A172 (cell line): ENCODE measurements around the gene GLB1L2. TPM values are rescaled to one million over a fixed set of nuclear protein-coding genes. Genes with fewer than 3 reads are reported as not detected.

ENCODE experiments used
- DNase-seq: peaks from one replicate; pipeline ENCODE4 v3.0.0-alpha.2; 2015; ENCODE audit warnings: low spot score
- total RNA-seq: library from RNA; depleted of rRNA; stranded (reverse); fragments of >200 nt; shearing (Covaris generic); gene quantifications from 2 replicates; pipeline ENCODE4 v1.2.3, GENCODE V29; 2014

Gene GLB1L2
- total RNA-seq, 1 experiment from 2014 or later = 4.7 TPM

DNA sequence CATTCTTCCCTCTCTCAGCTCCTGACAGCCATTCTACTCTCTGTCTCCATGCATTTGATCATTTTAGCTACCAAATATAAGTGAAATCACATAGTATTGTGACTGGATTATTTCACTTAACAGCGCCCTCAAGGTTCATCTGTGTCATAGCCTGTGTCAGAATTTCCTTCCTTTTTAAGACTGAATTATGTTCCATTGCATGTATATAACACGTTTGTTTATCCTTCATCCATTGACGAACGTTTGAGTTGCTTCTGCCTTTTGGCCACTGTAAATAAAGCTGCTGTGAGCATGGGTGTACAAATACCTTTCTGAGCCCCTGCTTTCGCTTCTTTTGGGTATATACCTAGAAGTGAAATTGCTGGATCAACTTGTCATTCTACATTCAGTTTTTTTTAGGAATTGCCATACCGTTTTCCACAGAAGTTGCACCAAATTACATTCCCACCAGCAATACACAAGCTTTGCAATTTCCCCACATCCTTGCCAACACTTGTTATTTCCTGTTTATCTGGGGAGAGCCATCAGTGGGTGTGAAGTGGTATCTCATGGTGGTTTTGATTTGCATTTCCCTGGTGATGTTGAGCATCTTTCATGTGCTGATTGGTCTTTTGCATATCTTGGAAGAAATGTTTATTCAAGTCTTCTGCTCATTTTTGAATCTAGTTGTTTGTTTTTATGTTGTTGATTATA lies 17.5 kb downstream of the GLB1L2 start:
- DNase-seq = no peak

DNA sequence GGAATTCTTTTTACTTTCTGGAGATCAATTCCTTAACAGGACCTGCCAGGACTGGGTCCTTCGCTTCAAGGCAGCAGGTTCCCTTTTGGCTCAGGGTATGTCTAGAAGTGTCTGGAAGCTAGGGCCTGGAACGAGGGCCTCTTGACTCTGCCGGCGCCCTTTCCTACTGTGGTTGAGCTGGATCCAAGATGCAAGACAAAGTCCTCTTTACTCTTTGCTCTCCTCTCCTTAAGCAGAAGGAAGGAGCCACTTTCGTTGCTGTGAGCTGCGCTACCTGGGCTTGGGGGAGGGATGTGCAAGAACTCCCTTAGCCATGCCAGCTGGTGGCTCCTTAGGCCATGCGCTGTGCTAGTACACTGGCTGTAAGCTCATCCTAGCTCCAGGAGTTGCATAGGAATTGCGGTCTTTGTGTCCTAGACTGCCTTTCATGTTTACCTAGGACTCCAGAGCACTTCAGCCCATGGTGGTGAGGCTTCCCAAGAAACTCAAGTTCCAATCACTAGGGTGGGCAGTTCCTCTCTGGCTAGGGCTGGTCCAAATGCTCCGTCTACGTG lies 18.1 kb downstream of the GLB1L2 start:
- no peak for DNase-seq

DNA sequence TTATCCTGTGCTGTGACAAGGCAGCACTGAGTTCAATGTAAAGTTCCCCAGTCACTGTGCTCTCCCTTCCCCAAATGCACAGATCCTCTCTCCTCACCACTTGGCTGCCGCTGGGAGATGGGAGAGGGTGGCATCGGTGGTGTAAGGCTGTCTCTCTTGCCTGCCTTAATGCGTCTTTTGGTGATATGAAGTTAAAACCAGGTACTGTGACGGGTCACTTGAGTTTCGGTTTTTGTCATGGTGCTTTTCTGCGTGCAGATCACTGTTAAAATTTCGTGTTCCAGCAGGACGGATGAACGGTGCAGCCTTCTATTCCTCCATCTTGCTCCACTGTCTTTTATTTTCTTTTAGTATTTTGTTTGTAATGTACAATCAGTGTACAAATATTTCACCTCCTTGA lies 18.6 kb downstream of the GLB1L2 start:
- DNase-seq = no peak

DNA sequence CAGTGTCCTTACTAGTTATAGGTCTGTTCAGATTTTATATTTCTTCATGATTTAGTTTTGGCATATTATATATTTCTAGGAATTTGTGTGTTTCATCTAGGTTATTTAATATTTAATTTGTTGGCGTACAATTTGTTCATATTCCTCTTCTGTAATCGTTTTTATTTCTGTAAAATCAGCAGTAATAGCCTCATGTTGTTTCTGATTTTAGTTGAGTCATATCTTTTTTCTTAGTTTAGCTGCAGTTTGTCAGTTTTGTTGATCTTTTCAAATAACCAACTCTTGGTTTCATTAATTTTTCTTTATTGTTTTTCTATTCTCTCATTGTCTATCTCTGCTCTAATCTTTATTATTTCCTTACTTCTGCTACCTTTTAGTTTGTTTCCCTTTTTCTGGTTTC lies 20.3 kb downstream of the GLB1L2 start:
- DNase-seq = no peak

DNA sequence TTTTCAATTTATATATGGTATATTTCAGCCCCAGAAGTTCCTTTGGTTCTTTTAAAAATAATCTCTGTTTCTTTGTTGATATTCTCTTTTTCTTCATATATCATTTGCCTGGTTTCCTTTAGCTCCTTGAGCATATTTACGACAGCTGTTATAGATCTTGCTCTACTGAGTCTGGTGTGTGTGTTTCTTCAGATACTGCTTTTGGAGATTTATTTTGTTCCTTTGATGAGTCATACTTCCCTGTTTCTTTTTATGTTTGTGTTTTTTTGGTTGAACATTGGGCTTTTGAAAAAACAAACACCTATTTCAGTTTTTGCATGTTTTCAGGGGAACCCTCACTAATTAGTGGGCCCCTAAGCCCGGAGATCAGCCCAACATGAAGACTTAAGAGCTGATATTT lies 23.3 kb downstream of the GLB1L2 start:
- DNase-seq = no peak

DNA sequence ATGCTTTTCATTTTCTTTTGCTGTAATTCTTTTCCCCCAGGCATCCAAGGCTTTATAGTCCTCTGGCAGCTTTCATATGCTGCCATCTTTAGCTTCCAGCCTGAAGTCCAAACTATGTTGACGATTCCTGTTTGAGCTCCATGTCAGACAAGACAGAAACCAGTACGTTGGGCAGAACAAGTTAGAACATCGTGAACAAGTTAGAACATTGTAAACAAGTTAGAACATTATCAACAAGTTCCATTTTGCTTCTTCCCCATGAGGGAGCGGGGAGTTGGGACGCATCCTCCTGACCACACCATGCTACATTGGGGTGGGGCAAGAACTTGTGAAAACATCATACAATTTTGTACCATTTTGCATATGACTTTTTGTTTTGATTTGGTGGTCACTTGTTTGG lies 23.9 kb downstream of the GLB1L2 start:
- no peak for DNase-seq

DNA sequence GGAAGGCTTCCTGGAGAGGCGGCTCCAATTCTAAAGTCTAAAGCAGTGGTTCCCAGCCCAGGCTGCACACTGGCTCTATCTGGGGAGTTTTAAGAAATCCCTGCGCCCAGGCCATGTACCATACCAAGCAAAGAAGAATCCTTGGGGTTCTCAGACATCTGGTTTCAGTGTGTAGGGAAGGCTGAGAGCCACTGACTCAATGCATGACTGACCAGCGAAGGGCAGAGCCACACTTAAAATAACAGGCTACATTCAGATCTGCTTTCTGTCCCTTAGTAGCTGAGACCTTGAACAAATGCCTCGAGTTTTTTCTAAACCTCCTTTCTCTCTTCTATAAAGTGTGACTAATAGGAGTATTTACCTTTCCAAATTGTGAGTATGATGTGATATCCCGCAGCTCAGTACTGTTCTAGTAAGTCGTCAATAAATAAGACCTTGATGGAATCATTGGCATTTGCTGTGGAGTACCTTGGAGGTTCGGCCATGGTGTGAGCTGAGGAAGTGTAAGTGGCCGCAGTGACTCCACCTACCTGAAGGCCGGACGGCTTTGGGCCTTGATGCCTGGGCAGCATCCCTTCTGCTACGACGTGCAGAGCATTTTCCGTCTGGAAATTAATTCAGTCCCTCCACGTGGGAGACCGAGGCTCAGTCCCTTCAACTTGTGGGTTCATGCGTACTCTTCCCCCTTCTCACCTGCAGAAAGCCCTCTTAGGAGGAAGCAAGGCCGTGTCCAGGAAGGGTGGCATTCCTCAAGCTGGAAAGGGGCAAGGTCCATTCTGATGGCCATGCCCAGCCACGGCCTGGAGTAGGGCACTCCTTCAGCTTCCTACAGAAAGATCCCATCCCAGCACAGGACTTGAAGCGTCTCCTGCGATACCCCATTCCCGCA lies 25.1 kb downstream of the GLB1L2 start:
- no peak for DNase-seq

DNA sequence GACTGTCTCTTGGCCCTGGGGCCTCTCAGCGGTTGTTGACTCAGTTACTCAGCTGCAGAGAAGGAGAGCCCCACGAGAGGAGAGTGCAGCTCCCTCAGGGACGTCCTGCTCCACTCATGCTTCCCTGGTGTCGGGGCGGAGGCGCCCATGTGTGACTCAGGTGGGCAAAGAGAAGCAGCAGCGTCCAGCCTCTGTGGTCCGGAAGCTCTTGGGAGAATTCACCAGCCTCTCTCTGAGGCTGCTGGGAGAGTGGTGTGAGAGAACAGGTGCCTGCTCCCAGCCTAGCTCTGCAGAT lies 25.7 kb downstream of the GLB1L2 start:
- no peak for DNase-seq

DNA sequence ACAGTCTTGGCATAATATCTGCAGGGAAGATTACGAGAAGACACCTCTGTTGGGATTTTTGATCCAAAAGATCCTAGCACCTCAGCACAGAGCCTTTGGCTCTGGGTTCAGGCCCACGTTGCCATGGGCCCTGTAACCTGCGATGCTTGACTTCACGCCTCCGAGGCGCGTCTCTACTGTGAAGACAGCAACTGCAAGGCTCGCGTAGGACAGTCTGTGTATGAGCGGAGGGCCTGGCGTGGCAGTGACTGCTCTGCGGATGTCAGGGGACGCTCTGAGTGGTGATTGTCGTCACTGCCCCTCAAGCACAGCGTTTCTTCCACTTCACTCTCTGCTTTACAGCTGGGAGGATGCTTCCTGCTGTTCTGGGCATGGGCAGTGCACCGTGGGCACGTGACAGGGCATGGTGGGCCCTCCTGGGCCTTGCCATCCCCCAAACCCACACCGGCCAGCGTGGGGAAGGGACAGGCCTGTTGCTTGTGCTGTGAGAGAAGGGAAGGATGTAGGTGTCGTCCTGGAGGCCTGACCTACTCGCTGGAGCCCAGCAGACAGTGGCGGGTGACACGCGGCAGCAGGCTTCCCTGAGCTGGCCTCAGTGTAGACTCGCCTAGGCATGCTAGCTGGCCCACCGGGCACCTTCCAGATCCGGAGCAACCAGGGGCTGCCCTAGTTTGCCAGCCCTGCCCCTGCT lies 26.5 kb downstream of the GLB1L2 start:
- no peak for DNase-seq

DNA sequence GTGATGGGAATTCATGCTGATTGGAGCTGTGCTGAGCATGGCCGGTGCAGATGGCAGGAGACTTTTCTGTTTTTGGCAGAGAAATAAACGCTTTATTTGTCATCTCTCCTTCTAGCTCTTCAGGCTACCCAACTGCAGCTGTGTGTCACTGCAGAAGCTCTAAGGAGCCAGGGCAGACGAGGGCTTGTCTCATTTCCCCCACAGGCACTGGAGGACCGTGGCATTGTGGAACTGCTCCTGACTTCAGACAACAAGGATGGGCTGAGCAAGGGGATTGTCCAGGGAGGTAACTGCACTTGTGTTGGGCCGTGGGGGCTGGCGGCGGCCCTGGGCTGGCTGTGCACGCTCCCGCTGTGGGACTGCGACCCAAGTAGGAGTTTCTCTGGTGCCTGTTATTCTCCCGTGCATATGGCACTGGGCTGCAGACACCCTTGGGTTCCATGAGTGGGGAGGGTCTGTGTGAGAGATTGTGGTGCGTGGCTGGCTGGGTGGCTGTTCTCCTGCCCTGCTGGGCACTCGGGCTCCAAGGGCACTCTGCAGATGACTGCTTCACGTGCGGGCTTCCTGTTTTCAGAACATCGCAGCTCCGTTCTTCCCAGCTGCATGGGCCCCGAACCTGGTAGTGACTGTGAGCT lies 27.2 kb downstream of the GLB1L2 start:
- DNase-seq = no peak

DNA sequence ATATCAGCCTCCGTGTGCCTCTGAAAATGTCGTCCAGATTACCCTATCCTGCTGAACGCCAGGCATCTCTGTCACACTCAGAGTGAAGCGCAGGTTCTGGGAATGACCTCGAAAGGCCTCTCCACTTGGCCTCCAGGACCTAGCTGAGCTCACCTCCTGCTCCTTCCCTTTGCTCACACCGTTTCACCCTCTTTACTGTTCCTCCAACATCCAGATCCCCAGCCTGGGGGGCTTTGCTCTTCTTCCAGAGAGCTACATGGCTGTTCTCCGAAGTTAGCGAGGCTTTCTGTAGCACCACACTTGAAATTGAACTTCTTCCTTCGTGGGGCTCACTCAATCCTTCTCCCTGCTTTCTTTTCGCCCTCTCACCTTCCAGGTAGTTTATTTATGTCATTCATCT lies 27.9 kb downstream of the GLB1L2 start:
- DNase-seq = no peak

DNA sequence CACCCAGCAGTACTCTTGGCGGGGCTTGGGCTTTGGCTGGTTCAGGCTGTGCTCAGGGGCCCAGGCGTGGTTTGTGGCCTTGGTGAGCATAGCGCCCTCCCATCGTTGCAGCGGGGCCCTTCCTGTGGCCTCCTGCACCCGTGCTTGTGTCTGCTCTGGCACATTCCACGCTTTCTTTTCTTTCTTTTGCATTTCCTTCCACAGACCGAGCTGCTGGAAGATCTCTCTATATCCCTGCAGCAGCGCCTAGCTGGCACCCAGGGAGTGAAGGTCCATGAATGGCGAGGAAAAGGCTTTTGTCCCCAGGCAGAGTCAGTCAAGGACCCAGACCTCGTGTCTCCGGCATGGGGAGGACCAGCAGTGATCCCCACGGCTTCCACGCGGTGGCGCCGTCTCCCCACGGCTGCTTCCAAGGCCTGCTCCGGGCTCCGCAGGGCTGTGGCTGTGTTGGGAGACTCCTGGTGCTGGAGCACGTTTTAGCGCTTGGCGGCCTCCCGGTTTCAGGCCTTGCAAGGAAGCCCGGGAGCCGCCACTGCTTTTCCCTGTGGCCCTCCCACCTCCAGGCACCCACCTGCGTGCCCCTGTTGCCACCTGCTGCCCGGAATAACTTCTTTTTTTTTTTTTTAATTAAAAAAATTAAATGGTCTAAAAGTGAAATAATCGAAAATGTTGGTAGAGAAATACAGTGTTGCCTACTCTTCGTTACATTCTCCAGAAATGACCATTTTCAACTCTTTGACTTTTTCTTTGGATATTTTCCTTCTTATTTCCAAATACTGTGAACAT lies 28.5 kb downstream of the GLB1L2 start:
- DNase-seq = no peak

DNA sequence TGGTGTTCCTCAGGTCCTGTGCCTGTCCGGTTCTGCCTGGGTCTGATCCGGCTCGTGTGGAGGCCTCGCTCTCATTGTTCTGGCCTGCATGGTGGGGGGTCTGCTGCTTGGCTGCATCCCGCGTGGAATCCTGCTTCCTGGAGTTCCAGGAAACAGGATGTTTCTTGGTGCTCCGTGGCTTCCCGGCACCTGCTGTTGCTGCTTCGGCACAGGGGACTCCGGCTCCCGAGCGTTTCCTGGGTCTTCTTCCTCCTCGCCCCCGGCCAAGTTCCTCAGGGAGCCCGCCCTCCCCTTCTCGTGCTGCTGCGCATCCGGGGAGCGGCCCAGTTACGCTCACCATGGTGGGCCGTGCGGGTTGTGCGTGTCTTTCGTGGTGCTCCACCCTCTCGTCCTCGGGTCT lies 29.9 kb downstream of the GLB1L2 start:
- DNase-seq = no peak

DNA sequence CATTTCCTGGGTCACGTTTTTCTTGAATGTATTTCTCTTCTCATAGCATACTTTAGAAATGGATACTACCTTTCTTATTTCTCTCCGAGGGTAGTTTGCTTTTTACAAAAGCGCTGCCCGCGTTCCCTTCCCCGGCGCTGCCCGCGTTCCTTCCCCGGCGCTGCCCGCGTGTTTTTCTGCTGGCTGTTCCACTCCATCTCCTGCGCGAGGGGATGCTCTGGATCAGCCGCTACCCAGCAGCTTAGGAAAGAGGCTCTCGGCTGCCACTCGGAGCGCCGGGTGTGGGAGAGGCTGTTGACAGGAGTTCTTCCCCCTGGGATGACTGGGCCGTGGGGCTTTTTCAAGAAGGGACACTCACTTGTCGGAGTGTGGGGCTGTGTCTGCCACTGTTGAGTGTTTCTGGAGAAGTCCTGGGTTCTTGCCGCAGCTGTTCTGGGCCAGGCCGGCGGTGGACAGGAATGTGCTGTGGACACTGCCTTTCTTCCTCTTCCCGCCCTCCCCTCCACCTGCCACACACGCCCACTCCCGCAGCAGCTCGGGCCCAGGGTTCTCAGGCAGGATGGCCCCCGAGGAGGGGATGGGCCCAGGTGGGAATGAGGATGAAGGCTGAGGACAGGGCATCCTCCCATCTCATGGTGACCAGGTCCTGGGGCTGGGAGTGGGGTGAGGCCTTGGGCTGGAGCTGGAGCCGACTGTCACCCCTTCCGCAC lies 30.6 kb downstream of the GLB1L2 start:
- DNase-seq = no peak

DNA sequence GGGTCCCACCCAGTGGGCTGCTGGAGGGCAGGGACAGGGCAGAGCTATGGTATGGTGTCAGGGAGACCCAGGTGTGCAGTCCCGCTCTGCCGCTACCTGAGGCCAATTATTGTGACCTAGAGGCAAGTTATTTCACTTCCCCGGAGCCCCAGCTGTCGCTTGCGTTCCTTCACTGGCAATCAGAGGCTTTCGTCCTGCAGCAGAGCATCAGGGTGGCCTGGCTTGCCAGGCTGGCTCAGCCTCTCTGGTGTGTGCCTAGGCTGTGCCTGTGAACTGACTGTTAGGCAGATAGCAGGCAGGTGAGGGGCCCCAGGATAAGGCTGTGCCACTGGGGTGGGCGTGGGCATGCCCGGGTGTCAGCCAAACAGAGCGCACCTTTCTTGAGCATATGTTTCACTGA lies 31.4 kb downstream of the GLB1L2 start:
- DNase-seq = no peak

DNA sequence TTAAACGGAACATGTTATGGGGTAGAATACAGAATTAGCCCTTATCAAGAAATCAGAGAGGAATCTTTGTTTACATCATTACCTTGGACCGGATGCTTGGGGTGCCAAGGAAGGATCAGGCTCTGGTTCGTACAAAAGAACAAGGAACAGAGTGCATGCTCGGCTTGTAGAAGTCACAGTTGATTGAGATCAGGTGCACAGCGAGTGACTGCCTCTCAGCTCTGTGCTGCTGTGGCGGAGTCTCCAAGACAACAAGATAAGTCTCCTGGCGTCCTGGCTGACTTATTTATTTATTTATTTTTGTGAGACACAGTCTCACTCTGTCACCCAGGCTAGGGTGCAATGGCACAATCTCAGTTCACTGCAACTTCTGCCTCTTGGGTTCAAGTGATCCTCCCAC lies 31.8 kb downstream of the GLB1L2 start:
- no peak for DNase-seq

DNA sequence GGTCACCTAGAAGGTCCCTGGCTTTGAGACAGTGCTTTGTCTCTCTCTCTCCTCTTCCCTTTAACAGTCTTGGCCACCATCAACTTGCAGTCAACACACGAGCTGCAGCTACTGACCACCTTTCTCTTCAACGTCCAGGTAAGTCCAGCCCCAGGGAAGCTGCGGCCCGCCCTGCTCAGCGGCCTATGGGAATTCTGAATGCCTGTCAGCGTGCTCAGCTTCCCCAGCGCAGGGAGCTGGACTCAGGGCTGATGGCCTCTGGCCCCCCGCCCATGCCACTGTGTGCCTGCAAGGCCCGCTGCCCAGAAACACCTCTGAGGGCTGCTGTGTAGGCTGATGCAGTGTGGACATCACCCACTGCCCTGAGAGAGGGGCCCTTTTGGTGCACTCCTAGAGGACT lies 32.5 kb downstream of the GLB1L2 start:
- DNase-seq = no peak

DNA sequence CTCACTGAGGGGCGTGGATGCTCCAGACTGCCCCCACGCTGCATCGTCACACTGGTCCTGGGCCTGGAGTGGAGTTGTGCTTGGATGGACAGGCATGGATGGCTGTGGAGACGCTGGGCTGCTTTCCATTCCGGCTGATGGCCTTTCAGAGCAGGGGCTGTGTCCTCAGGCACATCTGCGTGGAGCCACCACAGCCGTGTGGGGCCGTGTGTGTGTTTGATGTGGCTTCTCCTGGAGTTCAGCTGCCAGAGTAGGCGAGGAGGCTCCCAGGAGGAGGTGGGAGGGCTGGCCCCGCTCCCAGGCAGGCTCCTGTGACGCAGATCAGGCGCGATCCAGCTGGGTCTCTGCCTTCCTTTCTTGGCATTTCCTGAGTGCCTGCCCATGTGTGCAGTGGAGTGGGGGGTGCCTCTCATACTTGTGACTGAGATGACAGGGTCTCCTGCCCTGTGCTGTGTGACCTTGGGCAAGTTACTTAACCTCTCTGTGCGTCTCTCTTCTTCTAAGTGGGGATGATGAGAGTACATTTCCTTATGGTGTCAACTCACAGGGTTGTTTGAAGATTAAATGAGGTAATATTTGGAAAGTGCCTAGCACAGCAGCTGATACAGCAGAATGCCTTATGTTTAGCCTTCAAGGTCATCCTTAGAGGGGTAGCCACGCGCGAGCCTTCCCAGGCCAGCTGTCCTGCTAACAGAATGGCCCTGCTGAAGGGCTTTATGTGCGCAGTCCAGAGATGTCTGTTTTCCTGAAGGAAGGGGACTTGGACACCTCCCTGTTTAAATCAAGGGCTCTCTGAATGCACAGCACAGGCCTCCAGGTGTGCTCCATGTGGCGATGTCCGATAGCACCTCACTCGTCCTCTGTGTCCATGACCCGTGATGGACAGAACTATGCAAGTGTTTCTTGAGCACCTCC lies 33.5 kb downstream of the GLB1L2 start:
- no peak for DNase-seq

DNA sequence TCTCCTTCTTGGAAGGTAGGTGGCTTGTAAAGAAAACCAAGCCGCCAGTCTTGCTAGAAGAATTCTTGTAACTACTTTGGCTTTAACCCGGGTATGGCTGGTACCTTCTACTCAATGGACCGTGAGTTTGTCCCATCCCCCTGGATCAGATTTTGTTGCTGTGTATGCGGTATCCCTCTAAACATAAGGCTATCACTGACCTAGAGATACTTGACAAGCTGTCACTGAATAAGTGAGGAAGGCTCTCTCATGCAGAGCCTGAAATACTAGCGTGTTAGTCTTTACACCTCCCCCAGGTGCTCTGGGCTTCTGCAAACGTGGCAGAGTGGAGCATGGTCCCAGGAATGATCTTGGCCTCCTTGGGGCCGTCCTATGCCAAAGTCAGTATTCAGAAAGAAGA lies 34.5 kb downstream of the GLB1L2 start:
- DNase-seq = no peak

DNA sequence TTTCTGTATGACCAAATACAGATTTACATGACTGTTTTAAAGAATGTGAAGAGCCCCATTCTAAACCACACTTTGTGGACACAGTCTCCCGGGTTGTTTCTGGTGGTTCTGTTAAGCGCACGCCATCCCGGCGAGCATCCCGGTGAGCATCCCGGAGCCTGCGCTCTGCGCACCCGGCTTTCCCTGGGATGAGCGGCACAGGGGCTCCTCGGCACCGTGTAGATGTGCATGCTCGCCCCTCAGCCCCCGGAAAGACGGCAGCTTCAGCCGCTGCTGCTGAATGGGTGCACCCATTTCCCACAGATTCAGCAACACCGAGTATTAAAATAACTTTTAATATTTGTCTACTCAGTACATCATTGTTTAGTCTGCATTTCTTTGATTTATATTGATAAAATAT lies 36.0 kb downstream of the GLB1L2 start:
- no peak for DNase-seq
